ENCODE measurements around the gene P2RX6. TPM values are rescaled to one million over a fixed set of nuclear protein-coding genes. Genes with fewer than 3 reads are reported as not detected.
"Not testable (repeated sequence)": the region's sequence is repeated elsewhere in the genome, so short reads cannot be mapped to it uniquely, and the experiment has no call there.

Gene P2RX6
- total and polyA plus RNA-seq, 9 donors: 15.3 to 29.6 (median 22.6) TPM

GRCh38 chr22:21070690-21071615 lies 56.0 kb downstream of the P2RX6 start:
- no peaks in the 10 kb centered on the region for H3K27me3 ChIP-seq (ENCODE audit: control insufficient read depth, insufficient read depth, low read length)
- no peak for DNase-seq
- H3K4me3 ChIP-seq (ENCODE audit: low read length): no peak overlapping the region
- 82% methylated on average over 17 of the region's 17 CpGs for WGBS (ENCODE audit: insufficient coverage)
- H3K36me3 ChIP-seq (ENCODE audit: control insufficient read depth, insufficient read depth, low read length): no peaks in the 10 kb centered on the region
- H3K4me1 ChIP-seq (ENCODE audit: control insufficient read depth, insufficient read depth, low read length): no peaks in the 10 kb centered on the region
- no peak overlapping the region for H3K27ac ChIP-seq (ENCODE audit: low read length)
- no peaks in the 10 kb centered on the region for H3K9me3 ChIP-seq (replicated peaks; ENCODE audit: control insufficient read depth, low read depth, low read length)

DNA sequence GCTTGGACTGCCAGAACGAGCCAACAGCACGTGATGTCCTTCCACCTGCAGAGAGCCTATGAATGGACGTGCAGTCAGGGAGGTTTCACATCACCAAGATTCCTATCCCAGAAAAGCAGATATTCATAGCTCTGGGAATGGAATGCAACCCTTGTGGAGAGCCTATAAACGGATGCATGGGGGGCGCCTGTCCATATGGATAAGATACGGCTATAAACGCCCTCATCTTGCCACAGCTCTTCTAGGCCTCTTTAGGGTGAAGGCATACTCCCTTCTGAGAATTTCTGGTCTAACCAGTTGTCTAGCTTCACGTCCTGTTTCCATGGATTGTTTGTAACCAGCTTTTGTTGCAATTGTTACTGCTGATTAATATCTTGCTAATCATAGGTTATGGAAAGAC lies 56.8 kb downstream of the P2RX6 start:
- not testable (repeated sequence) for H3K36me3 ChIP-seq (ENCODE audit: control insufficient read depth, insufficient read depth, low read length); H3K27ac ChIP-seq (ENCODE audit: low read length); H3K4me1 ChIP-seq (ENCODE audit: control insufficient read depth, insufficient read depth, low read length); H3K27me3 ChIP-seq (ENCODE audit: control insufficient read depth, insufficient read depth, low read length); H3K9me3 ChIP-seq (replicated peaks; ENCODE audit: control insufficient read depth, low read depth, low read length); H3K4me3 ChIP-seq (ENCODE audit: low read length); DNase-seq
- no CpG with 5 or more reads among the region's 8 CpGs for WGBS (ENCODE audit: insufficient coverage)

GRCh38 chr22:21073023-21073422 lies 58.1 kb downstream of the P2RX6 start:
- Histone ChIP-seq H3K36me3 (ENCODE audit: control insufficient read depth, insufficient read depth, low read length) (no peaks in the 10 kb centered on the region), H3K9me3 (replicated peaks; ENCODE audit: control insufficient read depth, low read depth, low read length) (no peaks in the 10 kb centered on the region), H3K4me1 (ENCODE audit: control insufficient read depth, insufficient read depth, low read length) (peaks cover 9% of the 10 kb centered on the region), H3K4me3 (ENCODE audit: low read length) (no peak overlapping the region), H3K27me3 (ENCODE audit: control insufficient read depth, insufficient read depth, low read length) (no peaks in the 10 kb centered on the region), H3K27ac (ENCODE audit: low read length) (no peak overlapping the region)
- WGBS (ENCODE audit: insufficient coverage): no CpG with 5 or more reads among the region's 3 CpGs
- no peak for DNase-seq

GRCh38 chr22:21073482-21073881 lies 58.5 kb downstream of the P2RX6 start:
- H3K36me3 ChIP-seq (ENCODE audit: control insufficient read depth, insufficient read depth, low read length): no peaks in the 10 kb centered on the region
- H3K4me1 ChIP-seq (ENCODE audit: control insufficient read depth, insufficient read depth, low read length): peaks cover 9% of the 10 kb centered on the region
- H3K4me3 ChIP-seq (ENCODE audit: low read length): no peak overlapping the region
- H3K27me3 ChIP-seq (ENCODE audit: control insufficient read depth, insufficient read depth, low read length): no peaks in the 10 kb centered on the region
- no peaks in the 10 kb centered on the region for H3K9me3 ChIP-seq (replicated peaks; ENCODE audit: control insufficient read depth, low read depth, low read length)
- no peak for DNase-seq
- no peak overlapping the region for H3K27ac ChIP-seq (ENCODE audit: low read length)
- WGBS (ENCODE audit: insufficient coverage): 97% methylated on average over 4 of the region's 5 CpGs

GRCh38 chr22:21074102-21074715 lies 59.2 kb downstream of the P2RX6 start:
- Histone ChIP-seq H3K4me1 (ENCODE audit: control insufficient read depth, insufficient read depth, low read length) (peaks cover 9% of the 10 kb centered on the region), H3K4me3 (ENCODE audit: low read length) (no peak overlapping the region), H3K9me3 (replicated peaks; ENCODE audit: control insufficient read depth, low read depth, low read length) (no peaks in the 10 kb centered on the region), H3K36me3 (ENCODE audit: control insufficient read depth, insufficient read depth, low read length) (no peaks in the 10 kb centered on the region), H3K27me3 (ENCODE audit: control insufficient read depth, insufficient read depth, low read length) (no peaks in the 10 kb centered on the region), H3K27ac (ENCODE audit: low read length) (no peak overlapping the region)
- no peak for DNase-seq
- 64% methylated on average over 5 of the region's 7 CpGs for WGBS (ENCODE audit: insufficient coverage)

DNA sequence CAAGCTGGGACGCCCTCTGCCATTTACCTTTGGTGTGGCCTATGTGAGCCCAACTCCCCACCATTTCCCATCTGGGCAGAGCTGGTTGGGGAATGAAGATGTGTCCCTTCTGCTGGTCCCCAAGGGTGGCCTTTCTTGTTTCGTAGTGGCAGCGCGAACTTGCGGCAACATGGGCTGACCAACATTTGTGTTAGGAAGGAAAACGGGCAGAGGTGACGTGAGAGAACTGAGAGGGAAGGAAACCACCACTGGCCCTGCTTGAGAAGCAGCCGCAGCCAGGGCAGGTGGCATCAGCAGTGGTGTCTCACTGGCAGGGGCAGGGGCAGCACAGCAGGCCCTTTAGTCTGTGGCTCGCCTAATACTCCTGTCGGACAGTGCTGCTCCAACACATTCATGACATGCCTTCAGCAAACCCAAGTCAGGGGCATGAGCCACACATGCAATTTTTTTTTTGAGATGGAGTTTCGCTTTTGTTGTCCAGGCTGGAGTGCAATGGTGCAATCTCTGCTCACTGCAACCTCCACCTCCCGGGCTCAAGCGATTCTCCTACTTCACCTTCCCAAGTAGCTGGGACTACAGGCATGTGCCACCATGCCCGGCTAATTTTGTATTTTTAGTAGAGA lies 60.7 kb downstream of the P2RX6 start:
- no peak for DNase-seq
- no peaks in the 10 kb centered on the region for H3K36me3 ChIP-seq (ENCODE audit: control insufficient read depth, insufficient read depth, low read length)
- H3K9me3 ChIP-seq (replicated peaks; ENCODE audit: control insufficient read depth, low read depth, low read length): no peaks in the 10 kb centered on the region
- WGBS (ENCODE audit: insufficient coverage): 94% methylated on average over 10 of the region's 14 CpGs
- no peak overlapping the region for H3K27ac ChIP-seq (ENCODE audit: low read length)
- H3K4me3 ChIP-seq (ENCODE audit: low read length): no peak overlapping the region
- H3K4me1 ChIP-seq (ENCODE audit: control insufficient read depth, insufficient read depth, low read length): peaks cover 9% of the 10 kb centered on the region
- H3K27me3 ChIP-seq (ENCODE audit: control insufficient read depth, insufficient read depth, low read length): no peaks in the 10 kb centered on the region

DNA sequence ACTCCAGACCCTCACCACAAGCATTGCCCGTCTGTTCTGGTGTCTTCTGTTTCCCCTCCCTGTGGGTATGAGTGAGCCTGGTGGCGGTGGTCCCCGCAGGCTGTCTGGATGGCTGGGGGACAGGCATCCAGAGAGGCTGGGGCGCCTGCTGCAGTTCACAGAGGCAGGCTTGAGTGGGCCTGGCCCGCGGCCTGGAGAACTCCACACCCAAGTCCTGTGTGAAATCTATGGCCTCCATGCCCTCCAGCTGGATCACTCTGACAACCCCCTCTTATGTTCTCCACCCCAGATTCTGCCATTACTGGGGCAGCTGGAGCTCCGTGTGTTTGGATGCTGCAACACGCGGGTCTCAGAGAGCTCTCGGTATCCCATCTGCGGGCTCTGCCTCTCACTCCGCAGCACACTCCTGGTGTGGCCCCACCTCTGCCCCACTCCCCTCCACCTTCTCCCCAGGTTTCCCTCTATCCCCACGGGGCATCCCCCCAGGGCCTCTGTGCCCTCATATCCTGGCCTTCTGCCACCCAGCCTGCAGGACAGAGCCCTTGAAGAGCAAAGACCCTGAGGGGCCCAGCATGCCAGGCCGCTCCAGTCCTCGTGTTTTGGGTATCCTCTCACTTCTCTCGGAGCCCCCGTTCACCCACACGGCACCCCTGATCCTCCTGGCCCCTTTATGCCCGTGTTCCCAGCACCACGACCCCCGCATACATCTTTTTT lies 62.1 kb downstream of the P2RX6 start:
- Histone ChIP-seq H3K27me3 (ENCODE audit: control insufficient read depth, insufficient read depth, low read length) (no peaks in the 10 kb centered on the region), H3K4me3 (ENCODE audit: low read length) (no peak overlapping the region), H3K4me1 (ENCODE audit: control insufficient read depth, insufficient read depth, low read length) (peaks cover 9% of the 10 kb centered on the region), H3K9me3 (replicated peaks; ENCODE audit: control insufficient read depth, low read depth, low read length) (no peaks in the 10 kb centered on the region), H3K27ac (ENCODE audit: low read length) (peak overlapping the region; percentile 59), H3K36me3 (ENCODE audit: control insufficient read depth, insufficient read depth, low read length) (no peaks in the 10 kb centered on the region)
- peak; percentile 14 for DNase-seq
- WGBS (ENCODE audit: insufficient coverage): 69% methylated on average over 12 of the region's 21 CpGs

Other genes starting within 250 kb of the P2RX6 start
- gene SERPIND1, start 241.1 kb upstream of the P2RX6 start, total RNA-seq: 0.09 TPM
- 1 to 10 TPM in 1 of 8 donors, under 1 TPM in 4, not detected in 3; 0.05 to 1.5 (median 0.13) TPM for gene SERPIND1, start 241.1 kb upstream of the P2RX6 start, polyA plus RNA-seq (ENCODE audit: insufficient read depth in 1 of 8, insufficient read length in 8 of 8, low replicate concordance in 1 of 8)
- gene PI4KA, start 156.4 kb upstream of the P2RX6 start, total RNA-seq: 21.1 TPM
- gene PI4KA, start 156.4 kb upstream of the P2RX6 start, polyA plus RNA-seq (ENCODE audit: insufficient read depth in 1 of 8, insufficient read length in 8 of 8, low replicate concordance in 1 of 8): 10 to 100 TPM; 30.7 to 48.1 (median 36.1) TPM
- 10.9 TPM for gene SNAP29, start 156.2 kb upstream of the P2RX6 start, total RNA-seq
- 10 to 100 TPM; 19.5 to 26.6 (median 23.0) TPM for gene SNAP29, start 156.2 kb upstream of the P2RX6 start, polyA plus RNA-seq (ENCODE audit: insufficient read depth in 1 of 8, insufficient read length in 8 of 8, low replicate concordance in 1 of 8)
- 36.4 TPM for gene CRKL, start 97.8 kb upstream of the P2RX6 start, total RNA-seq
- 10 to 100 TPM; 39.3 to 56.8 (median 46.9) TPM for gene CRKL, start 97.8 kb upstream of the P2RX6 start, polyA plus RNA-seq (ENCODE audit: insufficient read depth in 1 of 8, insufficient read length in 8 of 8, low replicate concordance in 1 of 8)
- gene AIFM3, start 47.9 kb upstream of the P2RX6 start, total RNA-seq: 0.35 TPM
- gene AIFM3, start 47.9 kb upstream of the P2RX6 start, polyA plus RNA-seq (ENCODE audit: insufficient read depth in 1 of 8, insufficient read length in 8 of 8, low replicate concordance in 1 of 8): under 1 TPM in 7 of 8 donors, not detected in 1; 0.14 to 0.66 (median 0.37) TPM
- 34.2 TPM for gene LZTR1, start 32.9 kb upstream of the P2RX6 start, total RNA-seq
- gene LZTR1, start 32.9 kb upstream of the P2RX6 start, polyA plus RNA-seq (ENCODE audit: insufficient read depth in 1 of 8, insufficient read length in 8 of 8, low replicate concordance in 1 of 8): 10 to 100 TPM; 27.7 to 42.2 (median 36.2) TPM
- 20.9 TPM for gene THAP7, start 13.0 kb upstream of the P2RX6 start, total RNA-seq
- gene THAP7, start 13.0 kb upstream of the P2RX6 start, polyA plus RNA-seq (ENCODE audit: insufficient read depth in 1 of 8, insufficient read length in 8 of 8, low replicate concordance in 1 of 8): 10 to 100 TPM; 18.8 to 22.1 (median 19.9) TPM
- gene SLC7A4, start 17.4 kb downstream of the P2RX6 start, total RNA-seq: 0.13 TPM
- 1 to 10 TPM in 2 of 8 donors, under 1 TPM in 6; 0.49 to 2.5 (median 0.93) TPM for gene SLC7A4, start 17.4 kb downstream of the P2RX6 start, polyA plus RNA-seq (ENCODE audit: insufficient read depth in 1 of 8, insufficient read length in 8 of 8, low replicate concordance in 1 of 8)
- gene LRRC74B, start 30.8 kb downstream of the P2RX6 start, total RNA-seq: 0.09 TPM
- gene LRRC74B, start 30.8 kb downstream of the P2RX6 start, polyA plus RNA-seq (ENCODE audit: insufficient read depth in 1 of 8, insufficient read length in 8 of 8, low replicate concordance in 1 of 8): under 1 TPM in 5 of 8 donors, not detected in 3; 0.13 to 0.34 (median 0.16) TPM